ENCODE data around the gene BACE1.

The BACE1 gene

GRCh38 chr11:117299351-117300282, 16.4 kb downstream of the BACE1 start:
- Mint-ChIP-seq H3K36me3 (ENCODE audit: low read depth) (no peaks in the 10 kb centered on the region), H3K4me3 (no peak overlapping the region), H3K27ac (no peak overlapping the region), H3K4me1 (no peaks in the 10 kb centered on the region), H3K27me3 (no peaks in the 10 kb centered on the region), H3K9me3 (no peaks in the 10 kb centered on the region)
- DNase-seq (no peak), ATAC-seq (no peak)

- Mint-ChIP-seq H3K36me3 (ENCODE audit: low read depth) (no peaks in the 10 kb centered on the region), H3K4me1 (no peaks in the 10 kb centered on the region), H3K27me3 (no peaks in the 10 kb centered on the region), H3K4me3 (no peak overlapping the region), H3K9me3 (no peaks in the 10 kb centered on the region), H3K27ac (no peak overlapping the region)
- no peak for ATAC-seq
- DNase-seq = no peak
These were observed 17.9 kb downstream of the BACE1 start for GRCh38 chr11:117298195-117298594.

- H3K27ac Mint-ChIP-seq = no peak overlapping the region
These were observed 19.2 kb downstream of the BACE1 start for GRCh38 chr11:117296881-117297280.

GRCh38 chr11:117295438-117296137, 20.5 kb downstream of the BACE1 start:
- DNase-seq (no peak), ATAC-seq (no peak)
- Mint-ChIP-seq H3K4me1 (no peaks in the 10 kb centered on the region), H3K27me3 (no peaks in the 10 kb centered on the region), H3K9me3 (no peaks in the 10 kb centered on the region), H3K4me3 (no peak overlapping the region), H3K27ac (no peak overlapping the region), H3K36me3 (ENCODE audit: low read depth) (no peaks in the 10 kb centered on the region)

More at GRCh38 chr11:117296881-117297280, 19.2 kb downstream of the BACE1 start:
- Mint-ChIP-seq H3K9me3 (no peaks in the 10 kb centered on the region), H3K4me3 (no peak overlapping the region), H3K4me1 (no peaks in the 10 kb centered on the region), H3K27me3 (no peaks in the 10 kb centered on the region), H3K36me3 (ENCODE audit: low read depth) (no peaks in the 10 kb centered on the region)
- ATAC-seq = no peak
- DNase-seq = no peak

- Mint-ChIP-seq H3K27me3 (no peaks in the 10 kb centered on the region), H3K4me1 (no peaks in the 10 kb centered on the region), H3K36me3 (ENCODE audit: low read depth) (peaks cover 4% of the 10 kb centered on the region), H3K9me3 (no peaks in the 10 kb centered on the region), H3K27ac (no peak overlapping the region), H3K4me3 (no peak overlapping the region)
- no peak for DNase-seq
- ATAC-seq = no peak
These were observed 23.4 kb downstream of the BACE1 start for GRCh38 chr11:117292616-117293015.

GRCh38 chr11:117290809-117291396, 25.2 kb downstream of the BACE1 start, which contains the start of gene BACE1-AS:
BACE1-AS (plus strand) TSS chr11:117291346.
- Mint-ChIP-seq H3K9me3 (no peaks in the 10 kb centered on the region), H3K27ac (no peak within 1 kb of the TSS), H3K36me3 (ENCODE audit: low read depth) (peaks cover 8% of the 10 kb centered on the region), H3K4me1 (no peaks in the 10 kb centered on the region), H3K4me3 (no peak within 1 kb of the TSS), H3K27me3 (no peaks in the 10 kb centered on the region)
- no peak for ATAC-seq
- DNase-seq = no peak

GRCh38 chr11:117289795-117290194, 26.3 kb downstream of the BACE1 start:
- no peak overlapping the region for H3K27ac Mint-ChIP-seq
- H3K4me1 Mint-ChIP-seq = no peaks in the 10 kb centered on the region
- no peak for ATAC-seq
- no peak overlapping the region for H3K4me3 Mint-ChIP-seq
- H3K36me3 Mint-ChIP-seq (ENCODE audit: low read depth) = peaks cover 8% of the 10 kb centered on the region
- no peak for DNase-seq
- H3K9me3 Mint-ChIP-seq = no peaks in the 10 kb centered on the region
- no peaks in the 10 kb centered on the region for H3K27me3 Mint-ChIP-seq

GRCh38 chr11:117287668-117288067, 28.4 kb downstream of the BACE1 start:
- DNase-seq (no peak), ATAC-seq (no peak)
- H3K4me3 Mint-ChIP-seq = no peak overlapping the region
- H3K27me3 Mint-ChIP-seq = no peaks in the 10 kb centered on the region
- H3K36me3 Mint-ChIP-seq (ENCODE audit: low read depth) = peaks cover 12% of the 10 kb centered on the region
- no peaks in the 10 kb centered on the region for H3K9me3 Mint-ChIP-seq
- no peak overlapping the region for H3K27ac Mint-ChIP-seq
- H3K4me1 Mint-ChIP-seq = no peaks in the 10 kb centered on the region

- no peaks in the 10 kb centered on the region for H3K9me3 Mint-ChIP-seq
- H3K36me3 Mint-ChIP-seq (ENCODE audit: low read depth) = peaks cover 19% of the 10 kb centered on the region
- no peak for ATAC-seq
- H3K4me1 Mint-ChIP-seq = no peaks in the 10 kb centered on the region
- no peak overlapping the region for H3K27ac Mint-ChIP-seq
- no peak for DNase-seq
- H3K27me3 Mint-ChIP-seq = no peaks in the 10 kb centered on the region
- no peak overlapping the region for H3K4me3 Mint-ChIP-seq
These were observed 29.5 kb downstream of the BACE1 start for GRCh38 chr11:117286588-117286987.

GRCh38 chr11:117284053-117284452, 32.0 kb downstream of the BACE1 start:
- Mint-ChIP-seq H3K9me3 (no peaks in the 10 kb centered on the region), H3K36me3 (ENCODE audit: low read depth) (peaks cover 25% of the 10 kb centered on the region), H3K4me3 (no peak overlapping the region), H3K4me1 (peaks cover 5% of the 10 kb centered on the region), H3K27me3 (no peaks in the 10 kb centered on the region), H3K27ac (no peak overlapping the region)
- DNase-seq (no peak), ATAC-seq (no peak)

GRCh38 chr11:117282956-117283355, 33.1 kb downstream of the BACE1 start:
- ATAC-seq (no peak), DNase-seq (no peak)
- Mint-ChIP-seq H3K27me3 (no peaks in the 10 kb centered on the region), H3K36me3 (ENCODE audit: low read depth) (peaks cover 21% of the 10 kb centered on the region), H3K27ac (no peak overlapping the region), H3K4me3 (no peak overlapping the region), H3K9me3 (no peaks in the 10 kb centered on the region), H3K4me1 (peaks cover 5% of the 10 kb centered on the region)

- Mint-ChIP-seq H3K4me3 (no peak overlapping the region), H3K9me3 (no peaks in the 10 kb centered on the region), H3K27me3 (no peaks in the 10 kb centered on the region), H3K4me1 (peaks cover 5% of the 10 kb centered on the region), H3K27ac (no peak overlapping the region), H3K36me3 (ENCODE audit: low read depth) (peaks cover 21% of the 10 kb centered on the region)
- DNase-seq (no peak), ATAC-seq (no peak)
These were observed 34.2 kb downstream of the BACE1 start for GRCh38 chr11:117281869-117282268.

- DNase-seq (no peak), ATAC-seq (no peak)
- H3K9me3 Mint-ChIP-seq = no peaks in the 10 kb centered on the region
- no peak overlapping the region for H3K4me3 Mint-ChIP-seq
- H3K4me1 Mint-ChIP-seq = peaks cover 5% of the 10 kb centered on the region
- no peaks in the 10 kb centered on the region for H3K27me3 Mint-ChIP-seq
- no peak overlapping the region for H3K27ac Mint-ChIP-seq
- H3K36me3 Mint-ChIP-seq (ENCODE audit: low read depth) = peaks cover 17% of the 10 kb centered on the region
These were observed 34.9 kb downstream of the BACE1 start for GRCh38 chr11:117281159-117281558.

- H3K27ac Mint-ChIP-seq = no peak overlapping the region
- ATAC-seq (no peak), DNase-seq (no peak)
- H3K9me3 Mint-ChIP-seq = no peaks in the 10 kb centered on the region
- no peak overlapping the region for H3K4me3 Mint-ChIP-seq
- H3K27me3 Mint-ChIP-seq = no peaks in the 10 kb centered on the region
- peaks cover 12% of the 10 kb centered on the region for H3K4me1 Mint-ChIP-seq
- peaks cover 22% of the 10 kb centered on the region for H3K36me3 Mint-ChIP-seq (ENCODE audit: low read depth)
These were observed 36.2 kb downstream of the BACE1 start for GRCh38 chr11:117279711-117280376.

Measured in activated naive CD8-positive, alpha-beta T cell treated with anti-CD3 and anti-CD28 coated beads, Interleukin-2, amount 50 U/mL, for 24 hours (primary cell).